K562 (cell line): ENCODE results near the gene NFYC. TPM values are rescaled to one million over a fixed set of nuclear protein-coding genes. Genes with fewer than 3 reads are reported as not detected.

Experiments used
- ATAC-seq: fragments of 200-7000 bp; cut with Tn5 transposase; 3 replicates; pipeline ENCODE4 v1.9.1; 2020; ENCODE audit warnings: moderate library complexity
- BruUV-seq: library from RNA; stranded (reverse); fragments of 400-500 nt; replicated peaks from 2 replicates; lab custom pipeline; 2021; lab: Mats Ljungman, UMichigan
- CTCF ChIA-PET: fragments of 300-600 bp; formaldehyde crosslinking; extraction: SDS; loops from one replicate; lab custom pipeline; 2021; ENCODE audit warnings: low intra/inter-chr PET ratio; lab: Yijun Ruan, JAX
- POLR2A ChIA-PET: fragments of 300-600, 350-650 bp; sonication (Branson Sonifier 250); formaldehyde crosslinking; extraction: SDS; loops from one replicate; lab custom pipeline; 2021; ENCODE audit warnings: antibody characterized with exemption, inconsistent platforms; lab: Yijun Ruan, JAX
- DNase-seq, 4 experiments: peaks; one replicate each; pipeline versions ENCODE4 v3.0.0 to v3.0.0-alpha.2; 2011 to 2018; ENCODE audit warnings: low spot score in 3 of 4, mixed read lengths in 3 of 4; ENCODE audit errors: extremely low read depth in 1 of 4
- FAIRE-seq: peaks from 2 replicates; lab custom pipeline; 2011; peaks lifted over from hg19 to GRCh38; lab: Jason Lieb, UNC
- H2AFZ ChIP-seq: 2 replicates; pipeline ENCODE4 v1.6.0; 2011; ENCODE audit warnings: low read depth, low read length, control low read depth, inconsistent platforms
- H3K27ac ChIP-seq: fragments of 200-600 bp; 3 replicates; pipeline ENCODE4 v1.8.0; 2011; ENCODE audit warnings: low read depth, mild to moderate bottlenecking, control low read depth, inconsistent platforms, low read length, moderate library complexity, mixed read lengths; ENCODE audit errors: extremely low read depth
- H3K27me3 ChIP-seq, 2 experiments: fragments of 300-600 bp in 1 of 2; 2 replicates in 1 of 2; 3 replicates in 1 of 2; pipeline versions ENCODE4 v1.6.0 to v1.8.0; 2011; ENCODE audit warnings: inconsistent platforms in 2 of 2, low read length in 2 of 2, mild to moderate bottlenecking in 1 of 2, mixed read lengths in 1 of 2, moderate library complexity in 1 of 2; ENCODE audit not compliant: control insufficient read depth in 2 of 2, insufficient read depth in 2 of 2
- H3K36me3 ChIP-seq: fragments of 300-600 bp; 3 replicates; pipeline ENCODE4 v1.8.0; 2011; ENCODE audit warnings: mild to moderate bottlenecking, low read length, inconsistent platforms; ENCODE audit not compliant: control insufficient read depth, insufficient read depth
- H3K4me1 ChIP-seq, 2 experiments: fragments of 200-600 bp in 1 of 2; replicated peaks in 1 of 2; 2 replicates in 1 of 2; 3 replicates in 1 of 2; pipeline versions ENCODE4 v1.5.1 to v1.8.0; 2011; ENCODE audit warnings: inconsistent platforms in 2 of 2, low read length in 2 of 2, mild to moderate bottlenecking in 1 of 2, mixed read lengths in 1 of 2, moderate library complexity in 1 of 2; ENCODE audit not compliant: control insufficient read depth in 2 of 2, insufficient read depth in 2 of 2
- H3K4me2 ChIP-seq: 2 replicates; pipeline ENCODE4 v1.6.1; 2011; ENCODE audit warnings: low read length, control low read depth, inconsistent platforms, mixed read lengths; ENCODE audit not compliant: insufficient read depth
- H3K4me3 ChIP-seq: fragments of 200-600 bp; sonication (generic), shearing (Covaris generic); 2 replicates; pipeline ENCODE4 v1.5.1; 2016; ENCODE audit warnings: control low read depth, inconsistent platforms
- H3K79me2 ChIP-seq: fragments of 200-600 bp; 3 replicates; pipeline ENCODE4 v1.8.0; 2011; ENCODE audit warnings: low read length, inconsistent platforms; ENCODE audit not compliant: control insufficient read depth, insufficient read depth
- H3K9ac ChIP-seq, 2 experiments: 2 replicates each; pipeline versions ENCODE4 v1.6.0 to v1.6.1; 2011; ENCODE audit warnings: low read depth in 2 of 2, low read length in 2 of 2, control low read depth in 1 of 2, inconsistent platforms in 1 of 2, mild to moderate bottlenecking in 1 of 2, mixed read lengths in 1 of 2; ENCODE audit not compliant: insufficient read depth in 1 of 2
- H3K9me1 ChIP-seq: one replicate; pipeline ENCODE4 v1.6.0; 2011; ENCODE audit warnings: inconsistent platforms, mild to moderate bottlenecking, low read length, moderate library complexity; ENCODE audit not compliant: control insufficient read depth, insufficient read depth
- H3K9me3 ChIP-seq: replicated peaks from 2 replicates; pipeline ENCODE4 v1.5.1; 2011; ENCODE audit warnings: low read depth, low read length, inconsistent platforms; ENCODE audit not compliant: control insufficient read depth, insufficient read depth
- H4K20me1 ChIP-seq: replicated peaks from 2 replicates; pipeline ENCODE4 v1.6.1; 2011; ENCODE audit warnings: low read length, inconsistent platforms, mixed read lengths; ENCODE audit not compliant: control insufficient read depth, insufficient read depth
- CREBBP ChIP-seq: IDR thresholded peaks from one replicate; pipeline ENCODE4 v1.6.1; 2012; ENCODE audit warnings: low read depth, mild to moderate bottlenecking, control low read depth, inconsistent platforms, low read length
- ETS2 ChIP-seq: IDR thresholded peaks from 2 replicates; pipeline ENCODE4 v1.6.1; 2016; ENCODE audit warnings: borderline replicate concordance, missing genetic modification characterization, mild to moderate bottlenecking, moderate library complexity, missing compliant biosample characterization; ENCODE audit not compliant: poor library complexity, severe bottlenecking
- FOSL1 ChIP-seq: fragments of 200-800 bp; sonication (Bioruptor generic); conservative IDR thresholded peaks from 2 replicates; pipeline ENCODE4 v1.6.1; 2016; ENCODE audit warnings: missing genetic modification characterization, missing compliant biosample characterization
- RAD21 ChIP-seq, 2 experiments: fragments of 250-450 bp in 1 of 2; fragments of 450-650 bp in 1 of 2; sonication (Bioruptor Pico) in 1 of 2; formaldehyde crosslinking in 1 of 2; IDR thresholded peaks in 1 of 2; conservative IDR thresholded peaks in 1 of 2; 2 replicates each; pipeline versions ENCODE4 v1.4.0 to v1.8.0; 2020 to 2022; ENCODE audit warnings: mild to moderate bottlenecking in 2 of 2, moderate library complexity in 1 of 2
- RBM39 ChIP-seq: fragments of 200-400 bp; formaldehyde crosslinking; optimal IDR thresholded peaks from 2 replicates; pipeline ENCODE3; 2018; ENCODE audit warnings: low read depth, low read length
- SIN3A ChIP-seq, 2 experiments: fragments of 150-350 bp in 1 of 2; IDR thresholded peaks; 2 replicates each; pipeline ENCODE4 v1.6.1; 2011 to 2016; ENCODE audit warnings: borderline replicate concordance in 2 of 2, low read depth in 2 of 2, low read length in 2 of 2, mild to moderate bottlenecking in 2 of 2, moderate library complexity in 2 of 2; ENCODE audit not compliant: control insufficient read depth in 1 of 2
- ZNF146 ChIP-seq: IDR thresholded peaks from one replicate; pipeline ENCODE4 v1.6.1; 2018; ENCODE audit warnings: missing compliant biosample characterization; ENCODE audit not compliant: unreplicated experiment
- ZSCAN32 ChIP-seq: fragments of 450-650 bp; formaldehyde crosslinking; IDR thresholded peaks from 2 replicates; pipeline ENCODE4 v1.4.0; 2020; ENCODE audit warnings: mild to moderate bottlenecking, moderate library complexity
- WGBS: fragments of 100-300 bp; shearing (Covaris generic); methylation state at CpG from one replicate; pipeline ENCODE4 v1.1.6; 2016; ENCODE audit warnings: low coverage, mixed read lengths; ENCODE audit not compliant: insufficient coverage; ENCODE audit errors: missing lambda C conversion rate; 5-methylcytosine and 5-hydroxymethylcytosine counted together
- in situ Hi-C: fragments of 300-500 bp; cut with MboI; formaldehyde crosslinking; loops from 4 replicates; pipeline ENCODE4 v1.15.0; 2018; ENCODE audit warnings: inconsistent platforms, mixed read lengths
- intact Hi-C: fragments of 100-400 bp; cut with micrococcal nuclease; formaldehyde crosslinking; loops from 2 replicates; pipeline ENCODE4 v1.14.2; 2022
- polyA plus RNA-seq, 8 experiments: library from polyadenylated mRNA; depleted of rRNA in 4 of 8; stranded (reverse) in 5 of 8; unstranded in 3 of 8; fragments of >200 nt; fragmentation: Nextera tagmentation in 2 of 8; fragmentation: Illumina TruSeq in 1 of 8; extraction: Ambion mirVana in 2 of 8; extraction: Trizol in 1 of 8; gene quantifications; 2 replicates each; pipeline versions ENCODE4 v1.2.1 to v1.2.3, GENCODE V29; 2011 to 2014; ENCODE audit warnings: inconsistent platforms in 1 of 8, missing spikeins in 1 of 8
- total RNA-seq, 7 experiments: library from RNA; depleted of rRNA in 6 of 7; stranded (reverse); fragments of >200 nt in 6 of 7; fragmentation: Illumina TruSeq in 2 of 7; extraction: Trizol in 2 of 7; gene quantifications; 2 replicates each; pipeline versions ENCODE4 v1.2.1 to v1.2.3, GENCODE V29; 2011 to 2021; ENCODE audit warnings: low replicate concordance in 1 of 7
- TF ChIP-seq, protein P1 (sequence below): fragments of 450-650 bp; IDR thresholded peaks from 2 replicates; pipeline ENCODE4 v1.6.1; 2014; ENCODE audit warnings: low read depth, mild to moderate bottlenecking, moderate library complexity, borderline replicate concordance
- TF ChIP-seq, protein P2 (sequence below), 2 experiments: fragments of 450-650 bp in 1 of 2; sonication (generic) in 1 of 2; formaldehyde crosslinking in 1 of 2; IDR thresholded peaks; 2 replicates each; pipeline versions ENCODE4 v1.7.1 to v1.9.0; 2016 to 2022; ENCODE audit warnings: inconsistent platforms in 1 of 2, mild to moderate bottlenecking in 1 of 2, missing genetic modification reagents in 1 of 2

Gene NFYC
- total and polyA plus RNA-seq, 9 of the 15 experiments (the other 6 are each of a cell fraction or from before 2014, with no cell fraction given), result 4.8 to 59.8 (median 41.1) TPM

DNA sequence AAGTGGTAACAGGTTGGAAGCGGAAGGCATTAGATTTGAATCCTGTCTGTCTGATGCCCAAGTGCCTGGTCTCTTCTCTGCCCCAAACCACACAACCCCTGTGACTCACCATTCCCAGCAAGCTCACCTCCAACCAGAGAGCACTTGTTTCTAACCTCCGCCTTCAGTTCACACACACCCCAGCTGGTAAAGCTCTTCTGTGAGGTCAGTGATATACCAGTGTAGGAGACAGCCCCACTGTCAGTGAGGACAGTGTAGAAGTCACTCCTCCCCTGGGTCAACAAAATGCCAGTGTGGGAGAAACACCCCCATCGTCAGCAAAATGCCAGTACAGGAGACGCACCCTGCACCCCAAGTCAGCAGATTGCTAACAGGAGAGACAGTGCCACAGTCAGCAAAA is 28.6 kb upstream of the NFYC start:
- no peak overlapping the region for H3K4me2 ChIP-seq
- TF ChIP-seq RBM39 (no peak), ZSCAN32 (CRISPR knock-in tag) (0 out of 2 replicates have a peak, but pooled peaks have one; percentile 49), RAD21 (CRISPR knock-in tag; conservative IDR thresholded peaks at IDR 0.05 in 1 of 2, IDR thresholded peaks at IDR 0.05 in 1 of 2) (no peak), CREBBP (no peak), FOSL1 (tag) (0 out of 2 replicates have a peak, but pooled peaks have one; percentile 9), ETS2 (no peak), ZNF146 (CRISPR knock-in tag) (no peak), SIN3A (IDR thresholded peaks at IDR 0.05; ENCODE audit: borderline replicate concordance in 2 of 2, control insufficient read depth in 1 of 2, low read depth in 2 of 2, low read length in 2 of 2) (no peak)
- TF ChIP-seq, protein P1, sequence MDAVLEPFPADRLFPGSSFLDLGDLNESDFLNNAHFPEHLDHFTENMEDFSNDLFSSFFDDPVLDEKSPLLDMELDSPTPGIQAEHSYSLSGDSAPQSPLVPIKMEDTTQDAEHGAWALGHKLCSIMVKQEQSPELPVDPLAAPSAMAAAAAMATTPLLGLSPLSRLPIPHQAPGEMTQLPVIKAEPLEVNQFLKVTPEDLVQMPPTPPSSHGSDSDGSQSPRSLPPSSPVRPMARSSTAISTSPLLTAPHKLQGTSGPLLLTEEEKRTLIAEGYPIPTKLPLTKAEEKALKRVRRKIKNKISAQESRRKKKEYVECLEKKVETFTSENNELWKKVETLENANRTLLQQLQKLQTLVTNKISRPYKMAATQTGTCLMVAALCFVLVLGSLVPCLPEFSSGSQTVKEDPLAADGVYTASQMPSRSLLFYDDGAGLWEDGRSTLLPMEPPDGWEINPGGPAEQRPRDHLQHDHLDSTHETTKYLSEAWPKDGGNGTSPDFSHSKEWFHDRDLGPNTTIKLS, result no peak
- TF ChIP-seq, protein P2, sequence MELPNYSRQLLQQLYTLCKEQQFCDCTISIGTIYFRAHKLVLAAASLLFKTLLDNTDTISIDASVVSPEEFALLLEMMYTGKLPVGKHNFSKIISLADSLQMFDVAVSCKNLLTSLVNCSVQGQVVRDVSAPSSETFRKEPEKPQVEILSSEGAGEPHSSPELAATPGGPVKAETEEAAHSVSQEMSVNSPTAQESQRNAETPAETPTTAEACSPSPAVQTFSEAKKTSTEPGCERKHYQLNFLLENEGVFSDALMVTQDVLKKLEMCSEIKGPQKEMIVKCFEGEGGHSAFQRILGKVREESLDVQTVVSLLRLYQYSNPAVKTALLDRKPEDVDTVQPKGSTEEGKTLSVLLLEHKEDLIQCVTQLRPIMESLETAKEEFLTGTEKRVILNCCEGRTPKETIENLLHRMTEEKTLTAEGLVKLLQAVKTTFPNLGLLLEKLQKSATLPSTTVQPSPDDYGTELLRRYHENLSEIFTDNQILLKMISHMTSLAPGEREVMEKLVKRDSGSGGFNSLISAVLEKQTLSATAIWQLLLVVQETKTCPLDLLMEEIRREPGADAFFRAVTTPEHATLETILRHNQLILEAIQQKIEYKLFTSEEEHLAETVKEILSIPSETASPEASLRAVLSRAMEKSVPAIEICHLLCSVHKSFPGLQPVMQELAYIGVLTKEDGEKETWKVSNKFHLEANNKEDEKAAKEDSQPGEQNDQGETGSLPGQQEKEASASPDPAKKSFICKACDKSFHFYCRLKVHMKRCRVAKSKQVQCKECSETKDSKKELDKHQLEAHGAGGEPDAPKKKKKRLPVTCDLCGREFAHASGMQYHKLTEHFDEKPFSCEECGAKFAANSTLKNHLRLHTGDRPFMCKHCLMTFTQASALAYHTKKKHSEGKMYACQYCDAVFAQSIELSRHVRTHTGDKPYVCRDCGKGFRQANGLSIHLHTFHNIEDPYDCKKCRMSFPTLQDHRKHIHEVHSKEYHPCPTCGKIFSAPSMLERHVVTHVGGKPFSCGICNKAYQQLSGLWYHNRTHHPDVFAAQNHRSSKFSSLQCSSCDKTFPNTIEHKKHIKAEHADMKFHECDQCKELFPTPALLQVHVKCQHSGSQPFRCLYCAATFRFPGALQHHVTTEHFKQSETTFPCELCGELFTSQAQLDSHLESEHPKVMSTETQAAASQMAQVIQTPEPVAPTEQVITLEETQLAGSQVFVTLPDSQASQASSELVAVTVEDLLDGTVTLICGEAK (IDR thresholded peaks at IDR 0.05), result no peak
- TF ChIP-seq, protein P2 (CRISPR knock-in tag; IDR thresholded peaks at IDR 0.05), result no peak

More for the DNA sequence above, 28.6 kb upstream of the NFYC start:
- intact Hi-C loops (no loop called here), in situ Hi-C loops (no loop called here)
- Histone ChIP-seq H3K9me3 (no peaks in the 10 kb centered on the region), H4K20me1 (peaks cover 4% of the 10 kb centered on the region; the same call in 1 of the 2 replicates), H3K36me3 (no peaks in the 10 kb centered on the region), H3K4me3 (no peak overlapping the region), H3K27ac (no peak overlapping the region), H3K79me2 (no peaks in the 10 kb centered on the region), H3K27me3 (peaks cover 2 to 52% of the 10 kb centered on the region in 2 experiments; a peak in 4 of 5 replicates), H3K4me1 (peaks cover 18 to 20% of the 10 kb centered on the region in 2 experiments), H3K9ac (no peak overlapping the region; a peak in 1 of 4 replicates), H3K9me1 (peaks cover 4% of the 10 kb centered on the region), H2AFZ (no peak overlapping the region)
- FAIRE-seq (no peak), ATAC-seq (no peak), DNase-seq (no peak)
- WGBS, result 37% methylated on average over 4 of the region's 4 CpGs
- ChIA-PET CTCF (no interaction called here), POLR2A (interaction anchor here (0.7 to 2.4 kb wide), 6 partner anchors 25 to 106 kb away, joined by 3 to 9 read pairs (median 3); partner anchors contain the start of gene NFYC)
- BruUV-seq, result no TSS peak
